Lower lobe of right lung (tissue), 2 donors: ENCODE results near the gene LSM2. TPM values are rescaled to one million over a fixed set of nuclear protein-coding genes. Genes with fewer than 3 reads are reported as not detected.
A peak's percentile ranks its signal among the peaks of the same experiment; 100 is the strongest.
"Not testable (repeated sequence)": the region's sequence is repeated elsewhere in the genome, so short reads cannot be mapped to it uniquely, and the experiment has no call there.

Experiments
- ATAC-seq, 2 donors: fragments of 200-7000 bp; cut with Tn5 transposase; one replicate each; pipeline ENCODE4 v1.9.1; 2020 to 2022; ENCODE audit warnings: mild to moderate bottlenecking in 2 of 2, moderate library complexity in 2 of 2
- DNase-seq: peaks from one replicate; pipeline ENCODE4 v3.0.0-alpha.2; 2020
- H3K27ac ChIP-seq: fragments of 200-600 bp; one replicate; pipeline ENCODE4 v1.8.0; 2022
- H3K27me3 ChIP-seq: fragments of 200-600 bp; one replicate; pipeline ENCODE4 v1.8.0; 2022; ENCODE audit warnings: low read depth
- H3K36me3 ChIP-seq: fragments of 200-600 bp; one replicate; pipeline ENCODE4 v1.8.0; 2022; ENCODE audit warnings: mild to moderate bottlenecking
- H3K4me1 ChIP-seq: fragments of 200-600 bp; one replicate; pipeline ENCODE4 v1.8.0; 2022
- H3K4me3 ChIP-seq: fragments of 200-600 bp; one replicate; pipeline ENCODE4 v1.8.0; 2022; ENCODE audit warnings: mild to moderate bottlenecking
- H3K9me3 ChIP-seq: fragments of 200-600 bp; one replicate; pipeline ENCODE4 v1.8.0; 2022
- CTCF ChIP-seq: fragments of 200-600 bp; IDR thresholded peaks from one replicate; pipeline ENCODE4 v1.8.0; 2022; ENCODE audit warnings: antibody characterized with exemption, mild to moderate bottlenecking
- intact Hi-C: fragments of 100-400 bp; cut with DNase I; formaldehyde crosslinking; loops from one replicate; pipeline ENCODE4 v1.11.0; 2022
- total RNA-seq: library from RNA; stranded (reverse); fragmentation: NEBNext Ultra II Directional; extraction: Animal tissue kit (Norgen Biotek cat#: 25700); gene quantifications from one replicate; pipeline ENCODE4 v1.2.1, GENCODE V29; 2021
- donor health status: DM: no; HTN: yes; CAD: no; lungs with severe emphysema.

LSM2 gene
- total RNA-seq, 1 donor from 2014 or later: 30.5 TPM

GRCh38 chr6:31844507-31844906, 37.7 kb upstream of the LSM2 start:
- Histone ChIP-seq H3K4me1 (no peaks in the 10 kb centered on the region), H3K36me3 (peaks cover 21% of the 10 kb centered on the region), H3K9me3 (no peaks in the 10 kb centered on the region), H3K4me3 (no peak overlapping the region), H3K27me3 (no peaks in the 10 kb centered on the region), H3K27ac (no peak overlapping the region)
- TF ChIP-seq CTCF: no peak
- ATAC-seq (peak in 1 of 2 donors; percentile 25), DNase-seq (no peak)
- intact Hi-C loops: no loop called here

- peaks cover 21% of the 10 kb centered on the region for H3K4me1 ChIP-seq
- H3K9me3 ChIP-seq: no peaks in the 10 kb centered on the region
- H3K27ac ChIP-seq: no peak overlapping the region
- H3K36me3 ChIP-seq: peaks cover 45% of the 10 kb centered on the region
- ATAC-seq (no peak), DNase-seq (no peak)
- TF ChIP-seq CTCF: no peak
- intact Hi-C loops: no loop called here
- H3K4me3 ChIP-seq: no peak overlapping the region
- H3K27me3 ChIP-seq: no peaks in the 10 kb centered on the region
These were observed 35.3 kb upstream of the LSM2 start for GRCh38 chr6:31842053-31842452.

- intact Hi-C loops: loop anchor here (10.0 kb wide), 1 partner anchor 105 kb away; the partner anchor contains the start of gene CLIC1
- H3K4me1 ChIP-seq: peaks cover 38% of the 10 kb centered on the region
- not testable (repeated sequence) for ATAC-seq
These were observed 33.0 kb upstream of the LSM2 start for GRCh38 chr6:31839779-31840126.

GRCh38 chr6:31838968-31839367, 32.2 kb upstream of the LSM2 start:
- H3K9me3 ChIP-seq: no peaks in the 10 kb centered on the region
- no peak for DNase-seq
- no peak overlapping the region for H3K27ac ChIP-seq
- no peak for ATAC-seq
- H3K4me1 ChIP-seq: peaks cover 43% of the 10 kb centered on the region
- intact Hi-C loops: loop anchor here (10.0 kb wide), 1 partner anchor 104 kb away; the partner anchor contains the start of gene CLIC1
- H3K27me3 ChIP-seq: no peaks in the 10 kb centered on the region
- H3K4me3 ChIP-seq: no peak overlapping the region
- peaks cover 50% of the 10 kb centered on the region for H3K36me3 ChIP-seq
- TF ChIP-seq CTCF: no peak

More at GRCh38 chr6:31839779-31840126, 33.0 kb upstream of the LSM2 start:
- H3K36me3 ChIP-seq: peaks cover 50% of the 10 kb centered on the region
- H3K9me3 ChIP-seq, H3K27me3 ChIP-seq, DNase-seq, H3K4me3 ChIP-seq, H3K27ac ChIP-seq: not testable (repeated sequence)

GRCh38 chr6:31838114-31838553, 31.4 kb upstream of the LSM2 start:
- DNase-seq, H3K27ac ChIP-seq, H3K9me3 ChIP-seq, ATAC-seq, H3K27me3 ChIP-seq: not testable (repeated sequence)
- H3K4me3 ChIP-seq: peak overlapping the region; percentile 78
- peaks cover 51% of the 10 kb centered on the region for H3K4me1 ChIP-seq
- intact Hi-C loops: loop anchor here (10.0 kb wide), 1 partner anchor 103 kb away; the partner anchor contains the start of gene CLIC1
- H3K36me3 ChIP-seq: peaks cover 50% of the 10 kb centered on the region

- ATAC-seq: no peak
- H3K36me3 ChIP-seq: peaks cover 50% of the 10 kb centered on the region
- no peaks in the 10 kb centered on the region for H3K9me3 ChIP-seq
- peaks cover 55% of the 10 kb centered on the region for H3K4me1 ChIP-seq
- TF ChIP-seq CTCF: no peak
- H3K27ac ChIP-seq: peak overlapping the region; percentile 96
- H3K27me3 ChIP-seq: no peaks in the 10 kb centered on the region
- intact Hi-C loops: loop anchor here (10.0 kb wide), 1 partner anchor 103 kb away; the partner anchor contains the start of gene CLIC1
- no peak for DNase-seq
- H3K4me3 ChIP-seq: peak overlapping the region; percentile 78
These were observed 30.8 kb upstream of the LSM2 start for GRCh38 chr6:31837369-31838113.
